SK-N-SH treated with all-trans-retinoic acid at 6 μM for 48 hours (cell line): ENCODE measurements around the gene TSKU.

Source experiments
- ARNTL ChIP-seq: fragments of 450-650 bp; formaldehyde crosslinking; IDR thresholded peaks from 2 replicates; pipeline ENCODE4 v1.5.0; 2020; ENCODE audit warnings: low read depth, mild to moderate bottlenecking, moderate library complexity, borderline replicate concordance
- CREB5 ChIP-seq: fragments of 250-450 bp; sonication (Bioruptor Pico); IDR thresholded peaks from 2 replicates; pipeline ENCODE4 v1.5.1; 2020; ENCODE audit warnings: low read depth, mild to moderate bottlenecking, moderate library complexity
- CSRNP3 ChIP-seq: fragments of 250-450 bp; sonication (Bioruptor Pico); IDR thresholded peaks from 2 replicates; pipeline ENCODE4 v1.5.1; 2021; ENCODE audit warnings: mild to moderate bottlenecking, moderate library complexity
- ESRRG ChIP-seq: fragments of 250-450 bp; sonication (Bioruptor Pico); IDR thresholded peaks from 2 replicates; pipeline ENCODE4 v1.6.1; 2021; ENCODE audit warnings: mild to moderate bottlenecking
- OSR1 ChIP-seq: fragments of 250-450 bp; sonication (Bioruptor Pico); IDR thresholded peaks from 2 replicates; pipeline ENCODE4 v1.8.0; 2022; ENCODE audit warnings: moderate library complexity, mild to moderate bottlenecking, inconsistent platforms
- PATZ1 ChIP-seq: fragments of 250-450 bp; sonication (Bioruptor Pico); IDR thresholded peaks from 2 replicates; pipeline ENCODE4 v1.8.0; 2020; ENCODE audit warnings: mild to moderate bottlenecking, moderate library complexity, borderline replicate concordance
- SNAI2 ChIP-seq: fragments of 250-450 bp; sonication (Bioruptor Pico); IDR thresholded peaks from 2 replicates; pipeline ENCODE4 v1.5.0; 2020; ENCODE audit warnings: mild to moderate bottlenecking, moderate library complexity
- TOX ChIP-seq: fragments of 250-450 bp; sonication (Bioruptor Pico); IDR thresholded peaks from 2 replicates; pipeline ENCODE4 v1.8.0; 2021; ENCODE audit warnings: mild to moderate bottlenecking, moderate library complexity, borderline replicate concordance
- ZNF565 ChIP-seq: fragments of 450-650 bp; formaldehyde crosslinking; conservative IDR thresholded peaks from 2 replicates; pipeline ENCODE4 v1.5.0; 2020; ENCODE audit warnings: low read depth, mild to moderate bottlenecking, moderate library complexity
- ZNF70 ChIP-seq: fragments of 450-650 bp; formaldehyde crosslinking; IDR thresholded peaks from 2 replicates; pipeline ENCODE4 v1.5.0; 2020; ENCODE audit warnings: mild to moderate bottlenecking, moderate library complexity
- ZNF8 ChIP-seq: fragments of 450-650 bp; formaldehyde crosslinking; IDR thresholded peaks from 2 replicates; pipeline ENCODE4 v1.5.0; 2020; ENCODE audit warnings: mild to moderate bottlenecking, moderate library complexity

- TF ChIP-seq ARNTL (CRISPR knock-in tag) (no peak), CREB5 (no peak), ESRRG (CRISPR knock-in tag) (no peak), OSR1 (no peak), PATZ1 (CRISPR knock-in tag) (no peak), ZNF8 (CRISPR knock-in tag) (no peak), TOX (CRISPR knock-in tag) (no peak), CSRNP3 (CRISPR knock-in tag) (no peak), SNAI2 (no peak), ZNF70 (CRISPR knock-in tag) (no peak), ZNF565 (no peak)
These were observed 4.9 kb downstream of the TSKU start for GRCh38 chr11:76787911-76788596.
